SW480 (cell line): ENCODE data around the gene ARF5.
"Not testable (repeated sequence)": the region's sequence is repeated elsewhere in the genome, so short reads cannot be mapped to it uniquely, and the experiment has no call there.

ENCODE experiments used
- DNase-seq: peaks from one replicate; pipeline ENCODE4 v3.0.0-alpha.2; 2016; ENCODE audit warnings: low spot score

Gene ARF5

DNA sequence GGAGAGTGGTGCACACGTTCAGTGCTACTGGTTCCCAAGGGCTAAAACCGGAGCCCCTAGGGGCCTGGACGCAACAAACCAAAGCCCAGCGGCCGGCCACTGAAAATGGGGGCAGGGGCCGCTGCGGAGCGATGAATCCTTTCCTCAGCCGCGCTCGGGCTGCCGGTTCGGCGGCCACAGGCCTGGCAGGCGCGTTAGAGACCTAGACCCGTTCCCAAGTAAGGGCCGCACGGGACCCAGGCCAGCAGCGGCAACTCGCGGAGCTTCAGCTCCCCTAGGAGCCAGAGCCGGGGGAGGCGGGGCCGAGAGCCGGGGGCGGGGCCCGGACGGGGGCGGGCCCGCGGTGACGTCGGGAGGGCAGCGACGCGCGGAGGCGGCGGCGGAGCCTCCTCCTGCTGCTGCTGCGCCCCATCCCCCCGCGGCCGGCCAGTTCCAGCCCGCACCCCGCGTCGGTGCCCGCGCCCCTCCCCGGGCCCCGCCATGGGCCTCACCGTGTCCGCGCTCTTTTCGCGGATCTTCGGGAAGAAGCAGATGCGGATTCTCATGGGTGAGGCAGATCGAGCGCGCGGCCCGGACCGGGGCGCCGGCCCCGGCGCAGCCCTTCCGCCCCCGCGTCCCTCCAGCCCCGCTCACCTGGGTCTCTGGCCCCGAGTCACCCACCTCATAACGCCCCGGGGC is at the start of gene ARF5:
Gene ARF5 (plus strand): TSS at position 393 of the 678 bp plus-strand sequence. CDS start 88 bp downstream, at position 481.
- peak; percentile 77 for DNase-seq

- no peak for DNase-seq
Measured at GRCh38 chr7:127539116-127539515, 49.1 kb upstream of the ARF5 start.

DNA sequence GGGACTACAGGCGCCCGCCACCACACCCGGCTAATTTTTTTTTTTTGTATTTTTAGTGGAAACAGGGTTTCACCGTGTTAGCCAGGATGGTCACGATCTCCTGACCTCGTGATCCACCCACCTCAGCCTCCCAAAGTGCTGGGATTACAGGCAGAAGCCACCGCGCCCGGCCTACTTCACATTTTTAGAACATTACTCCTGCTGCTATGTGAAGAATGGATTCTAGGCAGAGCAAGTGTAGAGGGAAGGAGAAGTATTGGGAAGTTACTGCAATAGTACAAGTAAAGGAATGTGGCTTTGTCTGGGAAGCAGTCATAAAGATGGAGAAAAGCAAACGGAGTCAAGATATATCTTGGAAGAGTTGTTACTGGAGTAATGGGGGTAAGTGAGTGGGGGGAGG is 47.8 kb upstream of the ARF5 start:
- DNase-seq, result not testable (repeated sequence)

DNA sequence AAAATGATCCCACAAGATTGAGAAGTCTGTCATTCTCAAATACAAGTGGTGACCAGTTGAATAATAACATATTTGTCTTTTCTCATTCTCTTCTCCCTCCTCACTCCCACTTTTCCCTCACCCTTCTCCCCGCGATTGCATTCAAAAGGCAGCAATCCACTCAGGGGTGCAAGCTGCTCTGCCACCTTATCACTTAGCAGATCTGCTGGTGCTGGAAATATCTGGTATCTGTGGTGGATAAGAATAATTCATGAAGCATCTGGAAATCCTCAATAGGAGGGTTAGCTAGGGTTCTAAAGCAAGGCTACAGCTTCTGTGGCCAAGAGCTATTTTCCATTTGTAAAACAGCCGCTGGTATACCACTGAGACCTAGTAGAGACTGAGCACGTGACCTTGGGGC is 46.7 kb upstream of the ARF5 start:
- DNase-seq, result no peak

DNA sequence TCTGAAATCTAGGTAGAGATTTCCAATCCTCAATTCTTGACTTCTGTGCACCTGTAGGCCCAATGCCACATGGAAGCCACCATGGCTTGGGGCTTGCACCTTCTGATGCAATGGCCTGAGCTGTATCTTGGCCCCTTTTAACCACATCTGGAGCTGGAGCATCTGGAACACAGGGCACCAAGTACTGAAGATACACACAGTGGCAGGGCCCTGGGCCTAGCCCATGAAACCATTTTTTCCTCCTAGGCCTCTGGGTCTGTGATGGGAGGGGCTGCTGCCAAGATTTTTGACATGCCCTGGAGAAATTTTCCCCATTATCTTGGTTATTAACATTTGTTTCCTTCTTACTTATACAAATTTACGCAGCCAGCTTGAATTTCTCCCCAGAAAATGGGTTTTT is 41.9 kb upstream of the ARF5 start:
- DNase-seq, result no peak

GRCh38 chr7:127550247-127550646 is 38.0 kb upstream of the ARF5 start:
- peak; percentile 9 for DNase-seq

GRCh38 chr7:127551941-127552340 is 36.3 kb upstream of the ARF5 start:
- no peak for DNase-seq

GRCh38 chr7:127556404-127556803 is 31.8 kb upstream of the ARF5 start:
- DNase-seq, result no peak

- no peak for DNase-seq
Measured at GRCh38 chr7:127557803-127558202, 30.4 kb upstream of the ARF5 start.

DNA sequence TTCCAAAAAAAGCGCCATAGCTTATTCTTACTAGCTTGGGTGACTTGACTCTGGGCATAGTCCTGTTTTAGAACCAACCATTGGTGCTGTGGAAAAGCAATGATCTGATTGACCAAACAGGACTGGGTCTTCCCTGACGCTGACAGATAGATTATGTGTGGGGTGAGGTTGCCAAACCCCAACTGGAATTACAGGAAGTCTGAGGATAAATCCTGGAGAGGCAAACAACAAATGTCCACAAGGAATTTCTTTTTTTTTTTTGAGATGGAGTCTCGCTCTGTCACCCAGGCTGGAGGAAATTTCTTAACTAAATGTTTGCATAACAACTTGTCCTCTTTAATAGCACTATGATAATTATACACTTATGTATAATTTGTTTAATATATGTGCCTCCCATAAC is 22.0 kb upstream of the ARF5 start:
- DNase-seq, result no peak

- not testable (repeated sequence) for DNase-seq
Measured at GRCh38 chr7:127568034-127568433, 20.2 kb upstream of the ARF5 start.

DNA sequence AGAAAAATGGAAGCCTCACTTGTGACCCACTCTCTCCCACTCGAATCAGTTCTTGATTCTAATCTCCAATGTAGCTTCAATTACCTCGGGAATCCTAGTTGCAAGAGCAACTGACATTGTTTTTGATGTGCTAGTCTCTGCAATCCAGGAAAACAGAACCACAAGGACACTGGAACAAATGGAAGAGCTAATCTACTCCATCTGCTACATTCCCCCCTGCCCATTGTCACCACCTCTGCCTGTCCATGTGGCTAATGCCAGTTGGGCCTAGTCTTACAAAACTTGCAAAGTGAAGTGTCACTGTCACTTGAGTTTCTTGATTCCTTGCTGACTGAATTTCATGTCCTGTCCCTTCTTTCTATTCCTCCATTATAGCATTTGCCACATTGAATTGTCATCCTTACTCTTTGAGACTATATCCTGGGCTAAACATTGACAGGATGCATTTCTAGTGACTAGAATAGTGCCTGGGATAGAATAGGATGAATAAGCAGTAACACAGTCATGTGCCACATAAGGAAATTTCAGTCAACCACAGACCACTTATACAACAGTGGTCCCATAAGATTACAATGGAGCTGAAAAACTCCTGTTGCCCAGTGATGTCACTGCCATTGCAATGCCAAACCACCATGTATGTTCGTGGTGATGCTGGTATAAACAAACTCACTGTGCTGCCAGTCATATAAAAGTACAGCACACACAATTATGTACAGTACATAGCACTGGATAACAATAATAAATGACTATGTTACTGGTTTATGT is 16.3 kb upstream of the ARF5 start:
- no peak for DNase-seq

- DNase-seq, result no peak
Measured at GRCh38 chr7:127578036-127578684, 10.1 kb upstream of the ARF5 start.

- no peak for DNase-seq
Measured at GRCh38 chr7:127578711-127579275, 9.4 kb upstream of the ARF5 start.

DNA sequence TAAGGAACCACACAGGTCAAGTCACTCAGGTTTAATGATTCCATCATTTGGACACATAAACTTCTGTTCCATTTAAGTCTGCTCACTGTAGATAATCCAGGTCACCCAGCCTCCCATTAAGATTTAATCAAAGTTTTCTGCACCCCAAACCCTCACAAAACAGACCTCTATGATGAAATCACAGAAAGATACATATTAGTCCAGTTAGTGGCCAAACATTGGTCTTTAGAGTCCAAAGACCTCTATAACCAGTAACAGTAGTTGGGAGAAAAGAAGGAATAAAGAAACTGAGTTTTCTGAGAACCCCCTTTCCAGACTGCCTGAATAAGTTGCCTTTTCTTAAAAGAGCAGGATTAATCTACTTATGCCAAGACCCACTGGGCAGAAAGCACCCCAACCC is 7.6 kb upstream of the ARF5 start:
- DNase-seq, result no peak

DNA sequence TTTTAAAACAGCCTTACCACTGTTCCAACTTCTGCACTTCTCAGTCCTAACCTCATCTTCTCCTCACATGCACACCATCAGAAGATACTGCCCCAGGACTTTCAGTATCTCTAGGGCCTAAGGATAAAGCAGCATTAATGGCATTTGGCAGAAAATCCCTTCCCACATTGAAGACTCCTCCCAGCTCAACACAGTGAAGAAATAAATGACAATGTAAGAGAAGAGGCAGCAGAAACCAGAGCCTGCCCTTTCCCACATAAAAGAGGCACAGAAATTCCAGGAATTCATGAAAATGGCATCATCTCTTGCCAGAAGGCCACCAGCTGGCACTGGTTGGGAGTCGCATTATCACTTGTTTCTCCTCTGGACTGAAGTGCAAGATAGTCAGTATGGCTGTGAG is 6.5 kb upstream of the ARF5 start:
- DNase-seq, result peak; percentile 24

DNA sequence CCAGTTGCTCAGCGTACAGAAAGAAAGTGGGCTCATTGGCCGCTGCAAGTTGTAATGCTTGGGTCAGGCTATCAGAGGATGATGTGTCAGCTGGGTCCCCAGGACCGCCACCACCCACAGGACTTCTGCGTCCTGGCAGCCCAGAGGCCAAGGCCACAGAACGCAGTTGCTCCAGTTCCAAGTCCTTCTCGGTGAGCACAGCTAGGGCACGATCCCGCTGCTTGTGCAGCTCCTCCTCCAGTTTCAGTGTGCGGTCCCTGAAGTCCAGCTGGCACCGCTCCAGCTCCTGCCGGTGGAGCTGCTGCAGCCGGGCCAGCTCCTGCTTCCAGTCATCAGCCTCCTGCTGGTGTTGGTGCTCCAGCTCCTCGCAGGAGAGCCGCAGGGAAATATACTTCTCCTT is 5.8 kb upstream of the ARF5 start:
- DNase-seq, result no peak

- no peak for DNase-seq
Measured at GRCh38 chr7:127584648-127585043, 3.6 kb upstream of the ARF5 start.

DNA sequence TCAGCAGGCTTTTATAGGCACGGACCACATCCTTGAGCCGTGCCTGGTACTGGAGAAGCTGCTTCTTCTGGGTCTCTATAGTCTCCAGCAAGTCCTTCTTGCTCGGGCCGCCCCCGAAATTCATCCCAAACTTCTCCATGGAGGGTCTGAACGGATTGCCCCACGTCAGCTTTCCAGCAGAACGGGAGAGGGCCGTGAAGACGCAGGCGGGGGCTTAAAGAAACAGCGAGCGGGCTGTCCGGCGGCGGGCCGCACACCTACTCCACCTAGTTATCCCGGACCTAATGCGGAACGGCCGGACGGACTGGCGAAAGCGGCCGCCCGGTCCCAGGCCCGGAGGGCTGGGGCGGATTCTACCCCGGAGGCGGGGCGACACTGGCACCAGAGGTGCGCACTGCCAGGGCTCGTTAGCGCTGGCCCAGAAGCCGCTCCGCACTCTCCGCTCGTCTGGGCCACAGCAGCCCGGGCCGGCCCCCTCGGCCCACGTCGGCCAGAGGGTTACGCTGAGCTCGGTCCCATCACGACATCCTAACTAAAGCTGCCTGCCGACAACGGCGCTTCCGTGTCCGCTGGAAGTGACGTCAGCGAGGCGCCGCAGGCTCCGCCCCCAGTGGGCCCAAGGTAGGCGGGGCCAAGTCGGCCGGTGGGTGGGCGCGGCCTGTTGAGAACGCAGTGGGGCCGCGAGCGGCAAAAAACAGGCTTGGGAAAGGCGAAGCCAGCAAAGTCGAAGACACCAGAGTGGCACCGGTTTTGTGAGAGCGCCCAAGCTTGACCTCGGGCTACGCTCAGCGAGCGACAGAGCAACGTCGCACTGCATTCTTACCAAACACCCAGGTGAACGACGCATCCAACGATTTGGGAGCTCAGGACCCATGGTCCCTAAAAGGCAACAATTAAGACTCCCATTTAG is 2.9 kb upstream of the ARF5 start, which contains the start of gene GCC1:
Gene GCC1 (minus strand): TSS at position 553 of the 910 bp plus-strand sequence. CDS start 414 bp downstream, at position 139.
- DNase-seq, result peak; percentile 76

- DNase-seq, result no peak
Measured at GRCh38 chr7:127586346-127586745, 1.9 kb upstream of the ARF5 start.

DNA sequence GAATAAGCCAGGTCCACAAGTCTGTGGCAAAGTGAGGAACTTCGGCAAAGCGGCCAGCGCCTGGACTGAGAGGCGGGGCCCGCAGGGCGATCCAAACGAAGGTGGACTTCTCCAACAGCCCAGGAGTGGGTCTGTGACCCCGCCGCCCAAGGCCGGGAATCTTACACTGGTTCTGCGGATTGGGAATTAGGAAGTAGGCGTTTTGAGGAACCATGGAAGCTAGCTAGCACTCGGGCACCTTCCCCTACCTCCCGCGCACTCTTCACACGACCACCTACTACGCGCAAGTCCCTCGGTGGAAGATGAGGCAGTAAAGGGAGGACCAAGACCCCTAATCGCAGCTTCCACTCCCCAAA is 570 bp upstream of the ARF5 start:
- DNase-seq, result no peak
